Hypothalamus (tissue), 51 donors: ENCODE results near the gene HSD17B8.
"Not testable (repeated sequence)": the region's sequence is repeated elsewhere in the genome, so short reads cannot be mapped to it uniquely, and the experiment has no call there.

Experiments
- DNase-seq, 51 donors: peaks; one replicate each; lab custom pipeline; 2025; lab: John Stamatoyannopoulos, UW

Gene HSD17B8

GRCh38 chr6:33204165-33204414 is 365 bp upstream of the HSD17B8 start:
- DNase-seq, result no peak

- DNase-seq, result no peak
These were observed 954 bp downstream of the HSD17B8 start for GRCh38 chr6:33205191-33206026.

GRCh38 chr6:33206027-33206863 is 1.8 kb downstream of the HSD17B8 start:
- DNase-seq, result peak in 1 of 51 donors; percentile 49

- DNase-seq, result peak in 23 of 51 donors; percentile 17 to 72 (median 35)
These were observed 2.6 kb downstream of the HSD17B8 start for GRCh38 chr6:33206864-33207551.

GRCh38 chr6:33207552-33208090 is 3.2 kb downstream of the HSD17B8 start:
- peak in 15 of 51 donors; percentile 21 to 65 (median 44) for DNase-seq

GRCh38 chr6:33208091-33208967 is 3.9 kb downstream of the HSD17B8 start, which contains the start of gene RING1:
RING1 (plus strand) TSS chr6:33208500; CDS start chr6:33208823, 323 bp downstream.
- DNase-seq, result peak in 49 of 51 donors; percentile 33 to 95 (median 79)

- DNase-seq, result no peak
These were observed 5.4 kb downstream of the HSD17B8 start for GRCh38 chr6:33209856-33210255.

GRCh38 chr6:33211136-33211535 is 6.7 kb downstream of the HSD17B8 start:
- no peak for DNase-seq

- no peak for DNase-seq
These were observed 7.4 kb downstream of the HSD17B8 start for GRCh38 chr6:33211666-33212422.

- DNase-seq, result no peak
These were observed 8.4 kb downstream of the HSD17B8 start for GRCh38 chr6:33212857-33213165.

GRCh38 chr6:33213166-33213988 is 8.9 kb downstream of the HSD17B8 start:
- DNase-seq, result peak in 9 of 51 donors; percentile 19 to 49 (median 29)

GRCh38 chr6:33213989-33214335 is 9.5 kb downstream of the HSD17B8 start:
- DNase-seq, result no peak

GRCh38 chr6:33215271-33216116 is 11.0 kb downstream of the HSD17B8 start:
- DNase-seq, result no peak

GRCh38 chr6:33216117-33216649 is 11.7 kb downstream of the HSD17B8 start:
- DNase-seq, result no peak

- DNase-seq, result no peak
These were observed 12.8 kb downstream of the HSD17B8 start for GRCh38 chr6:33217246-33217645.

GRCh38 chr6:33217681-33218080 is 13.2 kb downstream of the HSD17B8 start:
- DNase-seq, result no peak

GRCh38 chr6:33226503-33227120 is 22.2 kb downstream of the HSD17B8 start:
- not testable (repeated sequence) for DNase-seq
